Astrocyte of the spinal cord (primary cell): ENCODE measurements around the gene SCAMP2.

Experiments used
- DNase-seq: peaks from one replicate; pipeline ENCODE4 v3.0.0; 2011; ENCODE audit warnings: low read depth, low spot score
- H3K4me3 ChIP-seq: 2 replicates; pipeline ENCODE4 v1.5.1; 2011; ENCODE audit warnings: low read depth, mild to moderate bottlenecking, low read length, moderate library complexity
- in situ Hi-C: cut with HindIII; loops from 2 replicates; pipeline ENCODE4 v1.10.0; 2017; ENCODE audit warnings: low sequenced_read_pairs
- TF ChIP-seq, protein P1 (sequence below): IDR thresholded peaks from 2 replicates; pipeline ENCODE4 v1.5.1; 2012; ENCODE audit warnings: low read depth, mild to moderate bottlenecking, low read length, inconsistent platforms

The SCAMP2 gene

DNA sequence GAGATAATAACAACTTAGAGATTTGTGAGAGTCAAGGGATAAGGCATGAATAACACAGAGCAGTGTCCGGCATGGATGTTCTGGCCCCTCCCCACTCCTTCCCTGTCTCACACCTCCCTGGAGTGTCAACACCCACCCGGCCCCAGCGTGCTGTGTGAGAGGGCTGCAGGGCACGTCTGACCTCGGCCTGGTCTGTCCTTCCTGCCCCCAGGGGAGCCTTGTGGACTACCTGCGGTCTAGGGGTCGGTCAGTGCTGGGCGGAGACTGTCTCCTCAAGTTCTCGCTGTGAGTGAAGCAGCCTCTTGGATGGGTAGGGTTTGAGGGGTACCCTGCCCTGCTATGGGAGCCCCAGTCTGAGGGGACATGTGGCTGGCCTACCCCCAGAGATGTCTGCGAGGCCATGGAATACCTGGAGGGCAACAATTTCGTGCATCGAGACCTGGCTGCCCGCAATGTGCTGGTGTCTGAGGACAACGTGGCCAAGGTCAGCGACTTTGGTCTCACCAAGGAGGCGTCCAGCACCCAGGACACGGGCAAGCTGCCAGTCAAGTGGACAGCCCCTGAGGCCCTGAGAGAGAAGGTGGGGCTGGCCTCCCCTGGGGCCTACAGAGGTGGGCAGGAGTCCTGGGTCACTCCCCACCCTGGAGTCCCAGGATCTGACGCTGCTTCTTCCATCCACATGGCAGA lies 71.7 kb downstream of the SCAMP2 start:
- TF ChIP-seq, protein P1, sequence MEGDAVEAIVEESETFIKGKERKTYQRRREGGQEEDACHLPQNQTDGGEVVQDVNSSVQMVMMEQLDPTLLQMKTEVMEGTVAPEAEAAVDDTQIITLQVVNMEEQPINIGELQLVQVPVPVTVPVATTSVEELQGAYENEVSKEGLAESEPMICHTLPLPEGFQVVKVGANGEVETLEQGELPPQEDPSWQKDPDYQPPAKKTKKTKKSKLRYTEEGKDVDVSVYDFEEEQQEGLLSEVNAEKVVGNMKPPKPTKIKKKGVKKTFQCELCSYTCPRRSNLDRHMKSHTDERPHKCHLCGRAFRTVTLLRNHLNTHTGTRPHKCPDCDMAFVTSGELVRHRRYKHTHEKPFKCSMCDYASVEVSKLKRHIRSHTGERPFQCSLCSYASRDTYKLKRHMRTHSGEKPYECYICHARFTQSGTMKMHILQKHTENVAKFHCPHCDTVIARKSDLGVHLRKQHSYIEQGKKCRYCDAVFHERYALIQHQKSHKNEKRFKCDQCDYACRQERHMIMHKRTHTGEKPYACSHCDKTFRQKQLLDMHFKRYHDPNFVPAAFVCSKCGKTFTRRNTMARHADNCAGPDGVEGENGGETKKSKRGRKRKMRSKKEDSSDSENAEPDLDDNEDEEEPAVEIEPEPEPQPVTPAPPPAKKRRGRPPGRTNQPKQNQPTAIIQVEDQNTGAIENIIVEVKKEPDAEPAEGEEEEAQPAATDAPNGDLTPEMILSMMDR: no peak
- no peak overlapping the region for H3K4me3 ChIP-seq
- DNase-seq: no peak
- in situ Hi-C loops: no loop called here

DNA sequence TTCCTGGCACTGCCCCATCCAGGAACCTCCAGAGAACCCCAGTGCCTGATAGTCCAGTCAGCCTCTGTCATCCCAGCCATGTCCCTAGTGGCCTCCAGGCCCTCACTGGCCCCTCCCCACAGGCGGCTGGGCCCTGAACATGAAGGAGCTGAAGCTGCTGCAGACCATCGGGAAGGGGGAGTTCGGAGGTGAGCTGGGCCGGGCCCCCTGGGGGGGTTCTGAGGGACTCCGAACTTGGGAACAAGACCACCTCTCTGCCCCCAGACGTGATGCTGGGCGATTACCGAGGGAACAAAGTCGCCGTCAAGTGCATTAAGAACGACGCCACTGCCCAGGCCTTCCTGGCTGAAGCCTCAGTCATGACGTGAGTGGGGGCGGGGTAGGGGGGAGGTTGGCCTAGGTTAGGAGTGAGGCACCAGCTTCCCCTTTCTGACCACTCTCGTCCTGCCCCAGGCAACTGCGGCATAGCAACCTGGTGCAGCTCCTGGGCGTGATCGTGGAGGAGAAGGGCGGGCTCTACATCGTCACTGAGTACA lies 72.5 kb downstream of the SCAMP2 start:
- DNase-seq: no peak
- no peak overlapping the region for H3K4me3 ChIP-seq
- in situ Hi-C loops: no loop called here
- TF ChIP-seq, protein P1: no peak

DNA sequence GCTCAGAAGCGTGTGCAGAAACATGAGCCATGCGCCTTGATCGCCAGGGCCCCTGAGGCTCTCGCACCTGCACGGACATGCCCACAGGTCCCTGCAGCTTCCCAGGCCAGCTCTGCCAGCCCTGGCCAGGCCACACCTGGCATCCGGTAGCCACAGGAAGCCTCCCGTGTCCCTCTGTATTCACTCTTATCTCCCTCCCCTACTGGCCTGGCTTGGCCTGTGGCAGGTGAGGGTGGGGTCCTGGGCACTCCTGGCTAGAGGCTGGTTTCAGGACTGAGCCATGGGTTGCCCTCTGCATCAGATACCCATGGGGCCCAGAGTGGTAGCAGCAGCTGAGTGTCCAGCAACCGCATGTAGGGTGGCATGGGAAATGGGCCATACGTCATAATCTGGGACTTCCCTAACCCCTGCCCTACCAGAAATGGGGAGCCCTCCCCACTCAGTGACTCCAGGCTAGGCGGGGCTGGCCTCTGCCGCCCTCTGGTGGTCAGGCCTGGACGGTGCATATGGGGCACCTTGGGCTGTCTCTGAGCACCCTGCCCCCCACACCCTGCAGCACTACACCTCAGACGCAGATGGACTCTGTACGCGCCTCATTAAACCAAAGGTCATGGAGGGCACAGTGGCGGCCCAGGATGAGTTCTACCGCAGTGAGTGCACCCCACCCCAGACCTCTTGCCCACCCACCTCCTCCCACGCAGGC lies 73.2 kb downstream of the SCAMP2 start:
- no peak overlapping the region for H3K4me3 ChIP-seq
- in situ Hi-C loops: no loop called here
- TF ChIP-seq, protein P1: peak; percentile 97
- DNase-seq: peak; percentile 39

DNA sequence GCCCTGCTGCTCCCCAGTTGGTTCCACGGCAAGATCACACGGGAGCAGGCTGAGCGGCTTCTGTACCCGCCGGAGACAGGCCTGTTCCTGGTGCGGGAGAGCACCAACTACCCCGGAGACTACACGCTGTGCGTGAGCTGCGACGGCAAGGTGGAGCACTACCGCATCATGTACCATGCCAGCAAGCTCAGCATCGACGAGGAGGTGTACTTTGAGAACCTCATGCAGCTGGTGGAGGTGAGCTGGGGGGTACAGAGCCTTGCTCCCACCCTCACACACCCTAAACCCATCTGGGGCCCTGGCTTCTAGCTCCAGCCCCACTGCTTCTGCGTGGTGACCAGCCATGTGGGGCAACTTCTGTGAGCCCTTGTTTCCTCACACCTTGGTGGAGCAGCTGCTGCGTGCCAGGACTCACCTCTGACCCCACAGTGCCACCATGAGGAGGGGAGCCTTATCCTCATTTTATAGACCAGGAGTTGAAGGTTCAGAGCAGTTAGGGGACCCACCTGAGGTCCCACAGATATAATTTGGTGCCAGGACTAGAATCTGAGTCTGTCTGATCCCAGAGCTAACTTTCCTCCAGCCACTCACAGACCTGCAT lies 73.8 kb downstream of the SCAMP2 start:
- no peak for DNase-seq
- no peak overlapping the region for H3K4me3 ChIP-seq
- TF ChIP-seq, protein P1: no peak
- in situ Hi-C loops: no loop called here

DNA sequence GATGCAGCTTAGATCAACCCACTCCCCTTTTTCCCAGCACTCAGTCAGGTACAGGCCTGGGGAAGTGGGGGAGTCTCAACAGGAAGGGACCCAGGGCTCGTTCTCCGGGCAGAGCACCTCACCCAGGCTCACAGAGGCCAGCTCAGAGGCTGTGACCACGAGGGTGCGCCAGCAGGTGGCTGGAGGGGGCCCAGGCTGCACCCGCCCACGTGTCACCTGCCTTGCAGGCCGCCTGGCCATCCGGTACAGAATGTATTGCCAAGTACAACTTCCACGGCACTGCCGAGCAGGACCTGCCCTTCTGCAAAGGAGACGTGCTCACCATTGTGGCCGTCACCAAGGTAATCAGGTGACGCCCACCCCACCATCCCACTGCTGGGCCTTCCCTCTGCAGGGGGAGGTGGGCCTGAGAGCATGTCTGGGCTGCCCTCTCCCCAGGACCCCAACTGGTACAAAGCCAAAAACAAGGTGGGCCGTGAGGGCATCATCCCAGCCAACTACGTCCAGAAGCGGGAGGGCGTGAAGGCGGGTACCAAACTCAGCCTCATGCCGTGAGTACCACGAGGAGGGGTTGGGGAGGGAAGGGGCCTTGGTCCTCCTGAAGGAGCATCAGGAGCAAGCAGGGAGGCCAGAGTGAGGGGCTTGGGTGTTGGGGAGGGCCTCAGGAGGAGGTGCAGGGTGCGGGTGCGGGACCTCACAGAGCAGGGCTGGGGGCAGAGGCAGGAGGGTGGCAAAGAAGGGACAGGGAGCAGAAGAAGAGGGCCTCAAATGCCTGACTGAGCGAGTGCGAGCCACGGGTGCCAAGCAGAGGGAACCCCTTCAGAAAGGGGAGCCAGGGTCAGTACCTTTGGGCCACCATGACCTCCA lies 74.5 kb downstream of the SCAMP2 start:
- no peak overlapping the region for H3K4me3 ChIP-seq
- in situ Hi-C loops: no loop called here
- TF ChIP-seq, protein P1: no peak
- DNase-seq: no peak
